GM23248 (cell line): Measurements from ENCODE around the gene INS.

Experiments used
- EZH2 ChIP-seq: fragments of 200-600 bp; sonication (generic); IDR thresholded peaks from 2 replicates; pipeline ENCODE4 v1.6.1; 2018; ENCODE audit warnings: antibody characterized with exemption, mild to moderate bottlenecking; ENCODE audit not compliant: insufficient read depth, poor library complexity, severe bottlenecking
- EZH2phosphoT487 ChIP-seq: fragments of 200-600 bp; sonication (generic); IDR thresholded peaks from 2 replicates; pipeline ENCODE4 v1.6.1; 2018; ENCODE audit warnings: antibody characterized with exemption, moderate library complexity, mild to moderate bottlenecking, low read depth; ENCODE audit not compliant: insufficient read depth

GRCh38 chr11:2149460-2149859, 11.5 kb downstream of the INS start:
- TF ChIP-seq EZH2phosphoT487 (no peak), EZH2 (no peak)
